IMR-90 (cell line): Measurements from ENCODE around the gene SYTL2. TPM values are rescaled to one million over a fixed set of nuclear protein-coding genes. Genes with fewer than 3 reads are reported as not detected.

Experiments used
- ATAC-seq: fragments of 200-7000 bp; cut with Tn5 transposase; 2 replicates; pipeline ENCODE4 v1.9.1; 2020; ENCODE audit warnings: low read depth, mild to moderate bottlenecking, moderate library complexity
- BruUV-seq: library from RNA; stranded (reverse); fragments of 400-500 nt; replicated peaks from 2 replicates; lab custom pipeline; 2021; lab: Mats Ljungman, UMichigan
- CTCF ChIA-PET: fragments of 300-600 bp; formaldehyde crosslinking; extraction: SDS; loops from one replicate; lab custom pipeline; 2021; ENCODE audit warnings: antibody characterized with exemption; lab: Yijun Ruan, JAX
- POLR2A ChIA-PET: fragments of 300-600 bp; sonication (Branson Sonifier 250); formaldehyde crosslinking; loops from one replicate; lab custom pipeline; 2022; ENCODE audit warnings: antibody characterized with exemption; ENCODE audit not compliant: unreplicated experiment; lab: Charles Lee
- DNase-seq: peaks from one replicate; pipeline ENCODE4 v3.0.0; 2013
- H2AFZ ChIP-seq: replicated peaks from 2 replicates; pipeline ENCODE3; 2013; ENCODE audit warnings: low read length, mild to moderate bottlenecking; ENCODE audit not compliant: poor library complexity
- H2AK5ac ChIP-seq: 2 replicates; pipeline ENCODE4 v1.6.1; 2013; ENCODE audit warnings: low read depth, low read length, inconsistent platforms
- H2AK9ac ChIP-seq: replicated peaks from 2 replicates; pipeline ENCODE3; 2013; ENCODE audit warnings: mild to moderate bottlenecking, low read depth, low read length, moderate library complexity; ENCODE audit not compliant: poor library complexity
- H2BK120ac ChIP-seq: 2 replicates; pipeline ENCODE4 v1.6.1; 2013; ENCODE audit warnings: low read depth, low read length, inconsistent platforms
- H2BK15ac ChIP-seq: 3 replicates; pipeline ENCODE4 v1.6.1; 2013; ENCODE audit warnings: low read depth, low read length, inconsistent platforms
- H2BK20ac ChIP-seq: 2 replicates; pipeline ENCODE4 v1.6.1; 2013; ENCODE audit warnings: low read depth, mild to moderate bottlenecking, inconsistent platforms, low read length, moderate library complexity
- H2BK5ac ChIP-seq: 2 replicates; pipeline ENCODE4 v1.6.1; 2013; ENCODE audit warnings: mild to moderate bottlenecking, low read depth, low read length, inconsistent platforms; ENCODE audit not compliant: poor library complexity, severe bottlenecking
- H3K14ac ChIP-seq: replicated peaks from 2 replicates; pipeline ENCODE4 v1.6.1; 2013; ENCODE audit warnings: low read depth, low read length, inconsistent platforms
- H3K18ac ChIP-seq: 2 replicates; pipeline ENCODE4 v1.6.1; 2013; ENCODE audit warnings: low read depth, low read length, control low read depth
- H3K23ac ChIP-seq: 2 replicates; pipeline ENCODE4 v1.6.1; 2013; ENCODE audit warnings: low read depth, low read length, inconsistent platforms
- H3K27ac ChIP-seq: 2 replicates; pipeline ENCODE4 v1.5.1; 2013; ENCODE audit warnings: mild to moderate bottlenecking, control low read depth, low read length; ENCODE audit not compliant: insufficient read depth
- H3K27me3 ChIP-seq: 2 replicates; pipeline ENCODE4 v1.6.1; 2013; ENCODE audit warnings: low read length; ENCODE audit not compliant: control insufficient read depth, insufficient read depth
- H3K36me3 ChIP-seq: 2 replicates; pipeline ENCODE4 v1.6.1; 2013; ENCODE audit warnings: low read length, mixed read lengths; ENCODE audit not compliant: control insufficient read depth, insufficient read depth
- H3K4ac ChIP-seq: 2 replicates; pipeline ENCODE4 v1.6.1; 2013; ENCODE audit warnings: low read depth, low read length, inconsistent platforms
- H3K4me1 ChIP-seq: 2 replicates; pipeline ENCODE4 v1.6.1; 2013; ENCODE audit warnings: low read length, mixed read lengths; ENCODE audit not compliant: control insufficient read depth, insufficient read depth
- H3K4me2 ChIP-seq: 2 replicates; pipeline ENCODE4 v1.6.1; 2013; ENCODE audit warnings: low read depth, mild to moderate bottlenecking, control low read depth, low read length, moderate library complexity
- H3K4me3 ChIP-seq: 2 replicates; pipeline ENCODE4 v1.5.1; 2013; ENCODE audit warnings: low read depth, mild to moderate bottlenecking, control low read depth, low read length, moderate library complexity; ENCODE audit not compliant: insufficient read depth
- H3K56ac ChIP-seq: 2 replicates; pipeline ENCODE4 v1.6.1; 2013; ENCODE audit warnings: low read length, inconsistent platforms; ENCODE audit not compliant: insufficient read depth; ENCODE audit errors: extremely low read depth
- H3K79me1 ChIP-seq, 2 experiments: 2 replicates each; pipeline ENCODE4 v1.6.1; 2013; ENCODE audit warnings: low read length in 2 of 2, inconsistent platforms in 1 of 2, low read depth in 1 of 2
- H3K9ac ChIP-seq: 2 replicates; pipeline ENCODE4 v1.6.1; 2013; ENCODE audit warnings: low read depth, low read length, control low read depth
- H3K9me1 ChIP-seq: 2 replicates; pipeline ENCODE4 v1.6.1; 2013; ENCODE audit warnings: low read length, inconsistent platforms; ENCODE audit not compliant: insufficient read depth
- H3K9me3 ChIP-seq: 2 replicates; pipeline ENCODE4 v1.6.1; 2013; ENCODE audit warnings: low read length; ENCODE audit not compliant: control insufficient read depth, insufficient read depth
- H4K20me1 ChIP-seq: 2 replicates; pipeline ENCODE4 v1.6.1; 2013; ENCODE audit warnings: low read length, inconsistent platforms; ENCODE audit not compliant: insufficient read depth
- H4K5ac ChIP-seq: 2 replicates; pipeline ENCODE4 v1.6.1; 2013; ENCODE audit warnings: mild to moderate bottlenecking, low read depth, low read length, control low read depth
- H4K8ac ChIP-seq, 2 experiments: 2 replicates each; pipeline ENCODE4 v1.6.1; 2013; ENCODE audit warnings: low read depth in 2 of 2, low read length in 2 of 2, control low read depth in 1 of 2, inconsistent platforms in 1 of 2
- H4K91ac ChIP-seq: 2 replicates; pipeline ENCODE4 v1.6.1; 2013; ENCODE audit warnings: low read depth, low read length, inconsistent platforms; ENCODE audit not compliant: insufficient read depth
- BHLHE40 ChIP-seq: fragments of 150-350 bp; IDR thresholded peaks from 2 replicates; pipeline ENCODE4 v1.6.1; 2016; ENCODE audit warnings: mild to moderate bottlenecking, low read depth, low read length
- CEBPB ChIP-seq: IDR thresholded peaks from 2 replicates; pipeline ENCODE4 v1.6.1; 2012; ENCODE audit warnings: low read depth, low read length, improper control_type of control experiment
- CHD1 ChIP-seq: IDR thresholded peaks from 2 replicates; pipeline ENCODE4 v1.6.1; 2012; ENCODE audit warnings: low read depth, low read length, improper control_type of control experiment
- CTCF ChIP-seq: conservative IDR thresholded peaks from 2 replicates; pipeline ENCODE4 v1.5.1; 2012; ENCODE audit warnings: mild to moderate bottlenecking, low read depth, low read length, improper control_type of control experiment
- ELK1 ChIP-seq: fragments of 150-350 bp; IDR thresholded peaks from 2 replicates; pipeline ENCODE4 v1.6.1; 2016; ENCODE audit warnings: low read depth, mild to moderate bottlenecking, low read length, moderate library complexity, borderline replicate concordance
- MAFK ChIP-seq: IDR thresholded peaks from 2 replicates; pipeline ENCODE4 v1.6.1; 2012; ENCODE audit warnings: low read depth, low read length, improper control_type of control experiment
- MAZ ChIP-seq: IDR thresholded peaks from 2 replicates; pipeline ENCODE4 v1.6.1; 2012; ENCODE audit warnings: low read depth, mild to moderate bottlenecking, low read length, improper control_type of control experiment, moderate library complexity, borderline replicate concordance
- MXI1 ChIP-seq: IDR thresholded peaks from 2 replicates; pipeline ENCODE4 v1.6.1; 2012; ENCODE audit warnings: low read depth, mild to moderate bottlenecking, low read length, moderate library complexity, borderline replicate concordance
- NFE2L2 ChIP-seq: fragments of 150-350 bp; IDR thresholded peaks from 2 replicates; pipeline ENCODE4 v1.6.1; 2016; ENCODE audit warnings: low read depth, mild to moderate bottlenecking, low read length
- POLR2A ChIP-seq: IDR thresholded peaks from 2 replicates; pipeline ENCODE4 v1.6.1; 2012; ENCODE audit warnings: mild to moderate bottlenecking, low read depth, low read length
- RFX5 ChIP-seq: IDR thresholded peaks from 2 replicates; pipeline ENCODE4 v1.8.0; 2012; ENCODE audit warnings: low read depth, mild to moderate bottlenecking, low read length, moderate library complexity
- USF2 ChIP-seq: fragments of 150-350 bp; IDR thresholded peaks from 2 replicates; pipeline ENCODE4 v1.6.1; 2017; ENCODE audit warnings: mild to moderate bottlenecking, antibody characterized with exemption, low read length, low read depth
- WGBS, 2 experiments: methylation state at CpG; one replicate each; pipeline versions ENCODE4 v1.1.5 to v1.1.7; 2013; ENCODE audit warnings: missing lambda C conversion rate in 2 of 2; ENCODE audit not compliant: insufficient read length in 1 of 2; ENCODE audit errors: extremely low coverage in 2 of 2; 5-methylcytosine and 5-hydroxymethylcytosine counted together
- dilution Hi-C: fragments of 300-500 bp; cut with HindIII; formaldehyde crosslinking; loops from one replicate; pipeline ENCODE4 v1.14.3; 2018; ENCODE audit warnings: low sequenced_read_pairs; ENCODE audit not compliant: unreplicated experiment
- in situ Hi-C: fragments of 300-500 bp; cut with MboI; formaldehyde crosslinking; loops from 3 replicates; pipeline ENCODE4 v1.14.3; 2019; ENCODE audit warnings: low sequenced_read_pairs, inconsistent platforms, mixed read lengths
- intact Hi-C: fragments of 100-400 bp; cut with micrococcal nuclease; formaldehyde crosslinking; loops from 2 replicates; pipeline ENCODE4 v1.10.0; 2022
- polyA plus RNA-seq, 3 experiments: library from polyadenylated mRNA; depleted of rRNA; stranded (reverse); fragments of >200 nt; gene quantifications; 2 replicates each; pipeline ENCODE4 v1.2.3, GENCODE V29; 2012; ENCODE audit warnings: low replicate concordance in 1 of 3
- total RNA-seq: library from RNA; depleted of rRNA; stranded (reverse); fragments of >200 nt; gene quantifications from 2 replicates; pipeline ENCODE4 v1.2.3, GENCODE V29; 2012

SYTL2 gene
- total and polyA plus RNA-seq, 2 of the 4 experiments (the other 2 are of a cell fraction) = 45.2 to 70.0 TPM

GRCh38 chr11:85749884-85750283, 61.1 kb downstream of the SYTL2 start:
- Histone ChIP-seq H3K4ac (0 out of 2 replicates have a peak overlapping the region, but pooled peaks have one; percentile 16), H3K79me1 (peaks cover 0 to 3% of the 10 kb centered on the region in 2 experiments; a peak in 1 of 4 replicates), H3K9me1 (peaks cover 19% of the 10 kb centered on the region; the same call in 1 of the 2 replicates), H3K18ac (no peak overlapping the region), H4K8ac (no peak overlapping the region), H2AK9ac (no peak overlapping the region), H3K36me3 (peaks cover 7% of the 10 kb centered on the region), H3K9ac (no peak overlapping the region), H3K4me3 (no peak overlapping the region), H2BK15ac (no peak overlapping the region), H3K27me3 (no peaks in the 10 kb centered on the region), H2BK20ac (no peak overlapping the region), H2BK5ac (no peak overlapping the region), H3K23ac (no peak overlapping the region), H2AK5ac (no peak overlapping the region), H3K9me3 (no peaks in the 10 kb centered on the region), H3K56ac (no peak overlapping the region), H4K5ac (no peak overlapping the region), H2BK120ac (peak overlapping the region; percentile 6; the same call in 1 of the 2 replicates), H3K4me2 (no peak overlapping the region), H3K14ac (peak overlapping the region; percentile 33; the same call in 1 of the 2 replicates), H3K4me1 (peaks cover 26% of the 10 kb centered on the region), H4K91ac (no peak overlapping the region), H2AFZ (no peak overlapping the region), H3K27ac (no peak overlapping the region), H4K20me1 (no peaks in the 10 kb centered on the region)
- ATAC-seq = no peak
- ChIA-PET CTCF (no interaction called here), POLR2A (no interaction called here)
- intact Hi-C loops (no loop called here), dilution Hi-C loops (no loop called here), in situ Hi-C loops (no loop called here)
- WGBS, 2 experiments = no CpG with 5 or more reads among the region's 2 CpGs
- no TSS peak for BruUV-seq
- no peak for DNase-seq
- TF ChIP-seq USF2 (no peak), BHLHE40 (no peak), ELK1 (no peak), CTCF (no peak), NFE2L2 (no peak), RFX5 (no peak), MXI1 (no peak), CHD1 (no peak), CEBPB (no peak), POLR2A (no peak), MAZ (no peak), MAFK (no peak)
